Fibroblast of gingiva (primary cell): ENCODE measurements around the gene MPG.
A peak's percentile ranks its signal among the peaks of the same experiment; 100 is the strongest.
"Not testable (repeated sequence)": the region's sequence is repeated elsewhere in the genome, so short reads cannot be mapped to it uniquely, and the experiment has no call there.

Experiments used
- DNase-seq: peaks from one replicate; pipeline ENCODE4 v3.0.0-alpha.2; 2011; ENCODE audit warnings: low read depth

Gene MPG

GRCh38 chr16:77807-78443 is at the start of gene MPG:
TSS of gene MPG (plus strand) at chr16:78225. CDS start at chr16:78310, 85 bp downstream.
- DNase-seq = peak; percentile 80

- DNase-seq = not testable (repeated sequence)
These were observed 47.4 kb upstream of the MPG start for GRCh38 chr16:30627-31026.

- DNase-seq = not testable (repeated sequence)
These were observed 44.7 kb upstream of the MPG start for GRCh38 chr16:33154-33876.

GRCh38 chr16:33877-34647 is 44.0 kb upstream of the MPG start:
- no peak for DNase-seq

GRCh38 chr16:34648-34987 is 43.4 kb upstream of the MPG start:
- DNase-seq = no peak

- DNase-seq = no peak
These were observed 42.9 kb upstream of the MPG start for GRCh38 chr16:35011-35677.

- DNase-seq = no peak
These were observed 42.2 kb upstream of the MPG start for GRCh38 chr16:35678-36305.

GRCh38 chr16:36336-36984 is 41.6 kb upstream of the MPG start:
- no peak for DNase-seq

- DNase-seq = no peak
These were observed 40.5 kb upstream of the MPG start for GRCh38 chr16:37511-37910.

- not testable (repeated sequence) for DNase-seq
These were observed 39.8 kb upstream of the MPG start for GRCh38 chr16:38206-38605.

GRCh38 chr16:38941-39892 is 38.8 kb upstream of the MPG start:
- DNase-seq = no peak

- no peak for DNase-seq
These were observed 36.5 kb upstream of the MPG start for GRCh38 chr16:41439-42068.

GRCh38 chr16:42069-42457 is 36.0 kb upstream of the MPG start:
- no peak for DNase-seq

- no peak for DNase-seq
These were observed 35.3 kb upstream of the MPG start for GRCh38 chr16:42691-43090.

GRCh38 chr16:43294-43693 is 34.7 kb upstream of the MPG start:
- DNase-seq = no peak

- no peak for DNase-seq
These were observed 33.4 kb upstream of the MPG start for GRCh38 chr16:44655-45054.

GRCh38 chr16:45454-45853 is 32.6 kb upstream of the MPG start:
- DNase-seq = no peak

GRCh38 chr16:46510-46909 is 31.5 kb upstream of the MPG start:
- DNase-seq = not testable (repeated sequence)

- DNase-seq = no peak
These were observed 30.8 kb upstream of the MPG start for GRCh38 chr16:47234-47633.
